HG03521 (cell line): ENCODE data around the gene GLIPR2.
"Not testable (repeated sequence)": the region's sequence is repeated elsewhere in the genome, so short reads cannot be mapped to it uniquely, and the experiment has no call there.

Experiments
- ATAC-seq: cut with Tn5 transposase; IDR thresholded peaks from one replicate; pipeline ENCODE4 v1.9.1; 2021; ENCODE audit warnings: mild to moderate bottlenecking, moderate library complexity; ENCODE audit not compliant: unreplicated experiment

The GLIPR2 gene

GRCh38 chr9:36162211-36162738, 25.7 kb downstream of the GLIPR2 start:
- ATAC-seq: no peak

DNA sequence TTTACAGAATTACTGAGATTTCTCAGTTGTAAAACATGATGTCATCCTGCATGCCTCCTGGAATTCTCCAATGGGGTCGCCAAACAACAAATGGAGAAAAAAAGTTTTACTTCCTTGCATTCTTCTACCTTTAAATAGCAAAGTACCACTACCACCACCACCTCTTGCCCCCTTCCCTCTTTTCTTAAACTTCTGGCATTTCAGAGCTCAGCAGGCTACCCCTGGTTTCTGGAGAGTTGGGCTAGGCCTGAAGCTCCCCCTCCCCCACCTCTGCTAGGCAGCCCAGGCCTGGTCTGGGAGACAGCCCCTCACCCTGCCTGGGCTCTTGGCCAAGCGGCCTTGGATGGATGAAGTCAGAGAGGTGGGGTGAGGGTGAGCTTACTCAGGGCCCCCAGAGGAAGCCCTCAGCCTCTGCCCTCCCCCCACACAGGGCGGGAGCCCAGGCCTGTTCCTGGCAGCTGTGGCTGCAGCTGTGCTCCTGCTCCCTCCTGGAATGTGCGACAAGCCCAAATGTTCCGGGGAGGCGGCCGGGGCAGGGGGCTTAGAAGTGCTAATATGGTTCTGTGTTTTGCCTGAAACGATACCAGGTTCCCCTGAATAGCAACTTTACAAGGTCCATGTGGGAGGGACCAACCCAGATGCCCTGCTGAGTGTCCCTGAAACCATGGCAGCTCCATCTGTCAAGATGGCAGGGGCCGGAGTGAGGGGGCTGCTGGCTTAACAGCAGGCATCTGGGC, 26.7 kb downstream of the GLIPR2 start:
- ATAC-seq: no peak

GRCh38 chr9:36163786-36164170, 27.2 kb downstream of the GLIPR2 start:
- no peak for ATAC-seq

GRCh38 chr9:36164372-36164771, 27.8 kb downstream of the GLIPR2 start:
- no peak for ATAC-seq

DNA sequence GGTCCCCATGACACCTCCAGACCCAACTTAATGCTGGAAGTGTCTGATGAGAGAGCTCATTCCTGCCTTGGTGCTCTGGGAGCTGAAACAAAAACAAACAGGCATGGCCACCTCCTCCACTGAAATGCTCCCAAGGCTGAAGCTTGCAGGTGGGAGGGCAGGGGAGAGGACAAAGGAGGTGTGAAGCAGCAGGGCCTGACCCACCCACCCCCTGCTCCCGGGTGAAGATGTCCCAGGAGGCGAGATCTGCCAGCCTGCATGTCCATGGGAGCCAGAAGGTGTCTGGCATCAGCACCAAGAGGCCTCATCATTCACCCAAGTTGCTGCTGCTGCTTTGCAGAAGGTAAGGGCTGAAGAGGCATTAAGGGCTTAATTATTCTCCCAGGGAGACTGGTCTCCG, 28.5 kb downstream of the GLIPR2 start:
- ATAC-seq: no peak

GRCh38 chr9:36165826-36166167, 29.3 kb downstream of the GLIPR2 start:
- ATAC-seq: no peak

DNA sequence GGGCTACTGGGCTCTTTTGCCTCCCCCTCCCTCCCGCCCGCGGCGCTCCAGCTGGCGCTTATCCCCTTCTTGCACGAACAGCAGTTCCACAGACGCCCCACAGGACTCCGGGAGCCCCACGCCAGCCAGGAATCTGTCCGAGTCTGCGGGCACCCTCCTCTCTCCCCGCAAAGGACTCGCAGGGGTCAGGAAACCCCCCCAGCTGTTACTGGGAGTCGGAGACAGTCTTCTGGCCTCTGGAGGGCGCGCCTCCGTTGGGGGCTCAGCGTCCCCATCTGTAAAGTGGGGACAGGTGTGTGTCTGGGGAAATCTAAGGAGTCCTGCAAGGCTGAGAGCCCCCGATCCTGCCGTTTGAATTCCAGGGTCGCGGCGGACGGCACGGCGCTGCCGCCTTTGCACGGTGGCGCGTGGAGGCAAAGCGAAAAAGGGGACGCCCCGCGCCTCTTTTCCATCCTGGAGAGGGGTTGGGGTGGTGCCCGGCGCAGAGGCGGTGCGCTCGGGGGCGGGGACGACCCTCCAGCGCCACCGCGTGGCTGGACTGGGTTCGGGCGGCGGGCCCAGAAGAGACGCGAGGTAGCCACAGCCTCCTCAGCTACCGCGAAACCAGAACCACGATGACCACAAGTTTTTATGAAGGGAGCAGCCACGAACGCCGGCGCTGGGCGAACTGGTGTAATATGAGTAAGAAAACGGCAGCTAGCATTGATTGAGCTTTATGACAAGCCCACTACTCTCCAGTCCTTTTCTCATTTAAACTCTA, 29.8 kb downstream of the GLIPR2 start:
- peak; percentile 76 for ATAC-seq

DNA sequence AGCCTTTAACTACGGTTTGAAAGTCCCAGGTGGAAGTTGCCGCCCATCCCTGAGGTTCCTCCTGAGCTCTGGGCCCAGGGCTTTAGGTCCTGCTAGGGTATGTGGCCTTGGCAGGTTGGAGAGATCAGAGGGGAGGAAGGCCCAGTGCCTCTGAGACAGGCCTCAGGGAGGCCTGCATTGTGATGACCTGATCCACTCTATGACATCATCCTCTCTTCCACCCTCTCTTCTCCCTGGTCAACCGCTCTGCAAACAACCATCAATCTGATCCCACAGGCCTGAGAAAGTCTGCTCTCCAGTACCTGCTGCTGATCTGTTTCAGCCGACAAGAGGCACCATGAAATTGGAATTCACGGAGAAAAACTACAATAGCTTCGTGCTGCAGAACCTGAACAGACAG, 32.6 kb downstream of the GLIPR2 start, which contains the start of gene CCIN:
Gene CCIN, plus strand, starts transcription at position 223 of the 400 bp plus-strand sequence. Its CDS starts 115 bp downstream, at position 338.
- ATAC-seq: no peak

DNA sequence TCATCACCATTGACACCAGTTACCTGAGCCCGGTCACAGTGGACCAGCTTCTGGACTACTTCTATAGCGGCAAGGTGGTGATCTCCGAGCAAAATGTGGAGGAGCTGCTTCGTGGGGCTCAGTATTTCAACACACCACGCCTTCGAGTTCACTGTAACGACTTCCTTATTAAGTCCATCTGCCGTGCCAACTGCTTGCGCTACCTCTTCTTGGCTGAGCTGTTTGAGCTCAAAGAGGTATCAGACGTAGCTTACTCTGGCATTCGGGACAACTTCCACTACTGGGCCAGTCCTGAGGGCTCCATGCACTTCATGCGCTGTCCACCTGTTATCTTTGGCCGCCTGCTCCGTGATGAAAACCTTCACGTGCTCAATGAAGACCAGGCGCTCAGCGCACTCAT, 33.2 kb downstream of the GLIPR2 start:
- ATAC-seq: no peak

- ATAC-seq: no peak
Measured at GRCh38 chr9:36170531-36170930, 34.0 kb downstream of the GLIPR2 start.

- no peak for ATAC-seq
Measured at GRCh38 chr9:36173861-36174260, 37.3 kb downstream of the GLIPR2 start.

- ATAC-seq: no peak
Measured at GRCh38 chr9:36174271-36174670, 37.7 kb downstream of the GLIPR2 start.

GRCh38 chr9:36174731-36175130, 38.2 kb downstream of the GLIPR2 start:
- ATAC-seq: no peak

- not testable (repeated sequence) for ATAC-seq
Measured at GRCh38 chr9:36175209-36175608, 38.7 kb downstream of the GLIPR2 start.

DNA sequence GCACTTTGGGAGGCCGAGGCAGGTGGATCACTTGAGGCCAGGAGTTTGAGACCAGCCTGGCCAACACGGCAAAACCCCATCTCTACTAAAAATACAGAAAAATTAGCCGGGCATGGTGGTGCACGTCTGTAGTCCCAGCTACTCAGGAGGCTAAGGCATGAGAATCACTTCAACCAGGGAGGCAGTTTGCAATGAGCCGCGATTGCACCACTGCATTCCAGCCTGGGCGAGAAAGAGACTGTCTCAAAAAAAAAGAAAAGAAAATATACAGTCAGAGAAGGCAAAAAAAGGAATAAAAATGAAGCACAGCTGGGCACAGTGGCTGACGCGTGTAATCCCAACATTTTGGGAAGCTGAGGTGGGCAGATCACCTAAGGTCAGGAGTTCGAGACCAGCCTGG, 40.0 kb downstream of the GLIPR2 start:
- ATAC-seq: not testable (repeated sequence)

GRCh38 chr9:36177571-36177970, 41.0 kb downstream of the GLIPR2 start:
- ATAC-seq: no peak

DNA sequence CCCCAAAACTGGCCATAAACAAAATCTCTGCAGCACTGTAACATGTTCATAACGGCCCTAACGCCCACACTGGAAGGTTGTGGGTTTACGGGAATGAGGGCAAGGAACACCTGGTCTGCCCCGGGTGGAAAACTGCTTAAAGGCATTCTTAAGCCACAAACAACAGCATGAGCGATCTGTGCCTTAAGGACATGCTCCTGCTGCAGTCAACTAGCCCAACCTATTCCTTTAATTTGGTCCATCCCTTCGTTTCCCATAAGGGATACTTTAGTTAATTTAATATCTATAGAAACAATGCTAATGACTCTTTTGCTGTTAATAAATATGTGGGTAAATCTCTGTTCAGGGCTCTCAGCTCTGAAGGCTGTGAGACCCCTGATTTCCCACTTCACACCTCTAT, 43.7 kb downstream of the GLIPR2 start:
- not testable (repeated sequence) for ATAC-seq

- ATAC-seq: no peak
Measured at GRCh38 chr9:36187414-36187813, 50.9 kb downstream of the GLIPR2 start.

DNA sequence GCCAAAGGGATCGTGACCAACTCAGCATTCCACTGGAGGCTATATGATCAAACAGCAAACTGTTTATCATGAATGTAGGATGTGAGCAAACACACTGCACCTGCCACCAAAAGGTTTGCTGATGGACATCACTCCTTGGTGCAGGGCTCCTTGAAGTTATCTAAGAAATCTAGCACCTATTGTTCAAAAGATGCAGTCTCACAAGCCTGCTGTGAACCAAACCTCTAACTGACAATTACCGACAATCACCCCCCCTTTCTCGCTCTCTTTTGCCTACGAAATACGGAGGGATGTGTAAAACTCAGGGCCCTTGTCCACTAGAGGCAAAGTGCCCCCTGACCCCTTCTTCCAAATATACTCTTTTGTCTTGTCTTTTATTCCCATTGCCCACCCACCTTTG, 51.7 kb downstream of the GLIPR2 start:
- no peak for ATAC-seq

GRCh38 chr9:36189976-36190375, 53.4 kb downstream of the GLIPR2 start:
- no peak for ATAC-seq

DNA sequence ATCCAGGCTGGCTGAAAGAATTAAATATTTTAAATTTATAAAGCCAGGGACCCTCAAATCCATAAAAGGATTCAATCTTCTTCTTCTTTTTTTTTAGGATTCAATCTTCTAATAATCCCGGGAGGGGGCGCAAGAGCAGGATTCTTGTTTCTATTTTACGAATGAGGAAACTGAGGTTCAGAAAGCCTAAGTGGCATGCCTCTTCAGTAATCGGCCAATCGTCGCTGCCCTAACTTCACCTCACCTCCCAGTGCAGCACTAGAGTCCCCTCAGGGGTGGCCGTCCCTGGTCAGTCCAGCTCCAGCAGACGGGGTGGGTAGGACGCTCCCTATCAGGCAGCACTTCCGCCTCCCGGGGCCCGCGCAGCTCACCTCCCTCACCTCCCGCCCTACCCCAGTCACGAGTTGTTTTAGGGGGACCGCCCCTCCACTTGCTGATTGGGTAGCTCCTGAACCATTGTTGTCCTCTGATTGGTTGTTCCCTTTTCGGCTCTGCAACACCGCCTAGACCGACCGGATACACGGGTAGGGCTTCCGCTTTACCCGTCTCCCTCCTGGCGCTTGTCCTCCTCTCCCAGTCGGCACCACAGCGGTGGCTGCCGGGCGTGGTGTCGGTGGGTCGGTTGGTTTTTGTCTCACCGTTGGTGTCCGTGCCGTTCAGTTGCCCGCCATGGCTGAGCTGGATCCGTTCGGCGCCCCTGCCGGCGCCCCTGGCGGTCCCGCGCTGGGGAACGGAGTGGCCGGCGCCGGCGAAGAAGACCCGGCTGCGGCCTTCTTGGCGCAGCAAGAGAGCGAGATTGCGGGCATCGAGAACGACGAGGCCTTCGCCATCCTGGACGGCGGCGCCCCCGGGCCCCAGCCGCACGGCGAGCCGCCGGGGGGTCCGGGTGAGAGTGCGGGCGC, 54.1 kb downstream of the GLIPR2 start, which contains the start of gene CLTA:
Gene CLTA, plus strand, starts transcription at position 534 of the 902 bp plus-strand sequence. Its CDS starts 136 bp downstream, at position 670.
- ATAC-seq: peak; percentile 98
